A549 (cell line): ENCODE data around the gene RGL1. TPM values are rescaled to one million over a fixed set of nuclear protein-coding genes. Genes with fewer than 3 reads are reported as not detected.
A peak's percentile ranks its signal among the peaks of the same experiment; 100 is the strongest.

Source experiments
- ATAC-seq, 2 experiments: fragments of 200-7000 bp in 1 of 2; fragments of >200 bp in 1 of 2; cut with Nextera tagmentation in 1 of 2; cut with Tn5 transposase in 1 of 2; 3 replicates each; pipeline versions ENCODE4 v1.8.0 to v1.9.1; 2018 to 2020; ENCODE audit warnings: mild to moderate bottlenecking in 1 of 2, moderate library complexity in 1 of 2
- CTCF ChIA-PET: fragments of 300-600 bp; sonication (Branson Sonifier 250); formaldehyde crosslinking; extraction: SDS; loops from one replicate; lab custom pipeline; 2021; ENCODE audit warnings: antibody characterized with exemption, inconsistent platforms; lab: Yijun Ruan, JAX
- POLR2A ChIA-PET: fragments of 350-600 bp; formaldehyde crosslinking; extraction: SDS; loops from one replicate; lab custom pipeline; 2021; ENCODE audit warnings: antibody characterized with exemption, inconsistent platforms; lab: Yijun Ruan, JAX
- DNase-seq, 2 experiments: peaks; one replicate each; pipeline versions ENCODE4 v3.0.0 to v3.0.0-alpha.2; 2011 to 2016; ENCODE audit warnings: low read depth in 1 of 2, low spot score in 1 of 2
- FAIRE-seq: peaks from 2 replicates; lab custom pipeline; 2011; peaks lifted over from hg19 to GRCh38; lab: Jason Lieb, UNC
- H3K27ac ChIP-seq, 2 experiments: fragments of >200 bp; sonication (Bioruptor Twin); formaldehyde crosslinking; 3 replicates each; pipeline ENCODE4 v1.5.1; 2016 to 2017
- H3K4me1 ChIP-seq: fragments of >200 bp; sonication (Bioruptor Twin); formaldehyde crosslinking; 3 replicates; pipeline ENCODE4 v1.6.1; 2016
- H3K4me2 ChIP-seq: fragments of >200 bp; sonication (Bioruptor Twin); formaldehyde crosslinking; 3 replicates; pipeline ENCODE4 v1.6.1; 2016
- H3K4me3 ChIP-seq: fragments of >200 bp; sonication (Bioruptor Twin); formaldehyde crosslinking; 3 replicates; pipeline ENCODE4 v1.5.1; 2016
- H3K9me3 ChIP-seq: fragments of >200 bp; sonication (Bioruptor Twin); formaldehyde crosslinking; 3 replicates; pipeline ENCODE4 v1.6.1; 2016
- BHLHE40 ChIP-seq: IDR thresholded peaks from 2 replicates; pipeline ENCODE4 v1.6.1; 2012; ENCODE audit warnings: low read depth, low read length, inconsistent platforms
- CEBPB ChIP-seq, 2 experiments: fragments of >200 bp in 1 of 2; sonication (Bioruptor Twin) in 1 of 2; formaldehyde crosslinking in 1 of 2; IDR thresholded peaks; 2 replicates each; pipeline ENCODE4 v1.6.1; 2012 to 2016
- FOSL2 ChIP-seq, 2 experiments: fragments of 450-650 bp in 1 of 2; fragments of >200 bp in 1 of 2; sonication (Bioruptor Twin) in 1 of 2; formaldehyde crosslinking; IDR thresholded peaks; 2 replicates each; pipeline versions ENCODE4 v1.5.0 to v1.6.1; 2016 to 2020; ENCODE audit warnings: mild to moderate bottlenecking in 1 of 2, moderate library complexity in 1 of 2
- KDM1A ChIP-seq: fragments of 200-600 bp; sonication (generic); IDR thresholded peaks from 2 replicates; pipeline ENCODE4 v1.6.1; 2016; ENCODE audit warnings: low read depth, mild to moderate bottlenecking
- RARB ChIP-seq: fragments of 250-450 bp; sonication (Bioruptor Pico); IDR thresholded peaks from 2 replicates; pipeline ENCODE4 v1.8.0; 2021; ENCODE audit warnings: mild to moderate bottlenecking, moderate library complexity
- REST ChIP-seq: fragments of 200-600 bp; sonication (generic); IDR thresholded peaks from 2 replicates; pipeline ENCODE4 v1.6.1; 2016; ENCODE audit warnings: antibody characterized with exemption, mild to moderate bottlenecking, moderate library complexity
- TP53 ChIP-seq: fragments of 250-450 bp; sonication (Bioruptor Pico); IDR thresholded peaks from 2 replicates; pipeline ENCODE4 v1.5.0; 2021; ENCODE audit warnings: mild to moderate bottlenecking, moderate library complexity
- ZNF302 ChIP-seq: fragments of 250-450 bp; sonication (Bioruptor Pico); IDR thresholded peaks from 2 replicates; pipeline ENCODE4 v1.9.0; 2021; ENCODE audit warnings: inconsistent platforms, mild to moderate bottlenecking, moderate library complexity
- ZSCAN20 ChIP-seq: fragments of 250-450 bp; sonication (Bioruptor Pico); IDR thresholded peaks from 2 replicates; pipeline ENCODE4 v1.8.0; 2022; ENCODE audit warnings: mild to moderate bottlenecking, moderate library complexity
- WGBS: methylation state at CpG from one replicate; pipeline ENCODE4 v1.1.6; 2017; ENCODE audit errors: missing lambda C conversion rate; 5-methylcytosine and 5-hydroxymethylcytosine counted together
- polyA plus RNA-seq, 4 experiments: library from polyadenylated mRNA; depleted of rRNA in 3 of 4; stranded (reverse); fragments of >200 nt; fragmentation: RNase III in 1 of 4; extraction: RNeasy Plus Mini Kit Qiagen cat#74134 plus additional on column Dnase treatment in 1 of 4; gene quantifications; 2 replicates in 3 of 4; 3 replicates in 1 of 4; pipeline ENCODE4 v1.2.3, GENCODE V29; 2011 to 2017
- TF ChIP-seq, protein P1 (sequence below): IDR thresholded peaks from 2 replicates; pipeline ENCODE4 v1.6.1; 2012
- TF ChIP-seq, protein P2 (sequence below): fragments of >200 bp; sonication (Bioruptor Twin); formaldehyde crosslinking; IDR thresholded peaks from 3 replicates; pipeline ENCODE4 v1.5.1; 2016

Gene RGL1
- polyA plus RNA-seq, 2 of the 4 experiments (the other 2 are of a cell fraction), result 1.0 to 3.8 TPM

GRCh38 chr1:183881387-183882131, 76.6 kb downstream of the RGL1 start:
- Histone ChIP-seq H3K9me3 (no peaks in the 10 kb centered on the region), H3K4me2 (peak overlapping the region; percentile 59), H3K4me3 (no peak overlapping the region), H3K4me1 (peaks cover 15% of the 10 kb centered on the region), H3K27ac (peak overlapping the region; percentile 44 to 63; a peak in 5 of 6 replicates)
- FAIRE-seq (no peak), ATAC-seq (peak; percentile 75 to 90), DNase-seq (peak; percentile 13 to 39)
- 24% methylated on average over 4 of the region's 4 CpGs for WGBS
- ChIA-PET POLR2A (no interaction called here), CTCF (interaction anchor here (0.6 to 0.7 kb wide), 2 partner anchors 35 to 42 kb away, joined by 3 read pairs; no protein-coding TSS in a partner anchor)
- TF ChIP-seq, protein P1, sequence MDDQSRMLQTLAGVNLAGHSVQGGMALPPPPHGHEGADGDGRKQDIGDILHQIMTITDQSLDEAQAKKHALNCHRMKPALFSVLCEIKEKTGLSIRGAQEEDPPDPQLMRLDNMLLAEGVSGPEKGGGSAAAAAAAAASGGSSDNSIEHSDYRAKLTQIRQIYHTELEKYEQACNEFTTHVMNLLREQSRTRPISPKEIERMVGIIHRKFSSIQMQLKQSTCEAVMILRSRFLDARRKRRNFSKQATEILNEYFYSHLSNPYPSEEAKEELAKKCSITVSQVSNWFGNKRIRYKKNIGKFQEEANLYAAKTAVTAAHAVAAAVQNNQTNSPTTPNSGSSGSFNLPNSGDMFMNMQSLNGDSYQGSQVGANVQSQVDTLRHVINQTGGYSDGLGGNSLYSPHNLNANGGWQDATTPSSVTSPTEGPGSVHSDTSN, result no peak
- TF ChIP-seq RARB (CRISPR knock-in tag) (no peak), KDM1A (no peak), FOSL2 (IDR thresholded peaks at IDR 0.05) (no peak), FOSL2 (CRISPR knock-in tag; IDR thresholded peaks at IDR 0.05) (peak; percentile 30), REST (no peak), ZSCAN20 (CRISPR knock-in tag) (no peak), TP53 (CRISPR knock-in tag) (no peak), BHLHE40 (no peak), ZNF302 (CRISPR knock-in tag) (no peak), CEBPB (IDR thresholded peaks at IDR 0.05) (peak in 1 of 2 experiments; percentile 66; a peak in 2 of 4 replicates)
- TF ChIP-seq, protein P2, sequence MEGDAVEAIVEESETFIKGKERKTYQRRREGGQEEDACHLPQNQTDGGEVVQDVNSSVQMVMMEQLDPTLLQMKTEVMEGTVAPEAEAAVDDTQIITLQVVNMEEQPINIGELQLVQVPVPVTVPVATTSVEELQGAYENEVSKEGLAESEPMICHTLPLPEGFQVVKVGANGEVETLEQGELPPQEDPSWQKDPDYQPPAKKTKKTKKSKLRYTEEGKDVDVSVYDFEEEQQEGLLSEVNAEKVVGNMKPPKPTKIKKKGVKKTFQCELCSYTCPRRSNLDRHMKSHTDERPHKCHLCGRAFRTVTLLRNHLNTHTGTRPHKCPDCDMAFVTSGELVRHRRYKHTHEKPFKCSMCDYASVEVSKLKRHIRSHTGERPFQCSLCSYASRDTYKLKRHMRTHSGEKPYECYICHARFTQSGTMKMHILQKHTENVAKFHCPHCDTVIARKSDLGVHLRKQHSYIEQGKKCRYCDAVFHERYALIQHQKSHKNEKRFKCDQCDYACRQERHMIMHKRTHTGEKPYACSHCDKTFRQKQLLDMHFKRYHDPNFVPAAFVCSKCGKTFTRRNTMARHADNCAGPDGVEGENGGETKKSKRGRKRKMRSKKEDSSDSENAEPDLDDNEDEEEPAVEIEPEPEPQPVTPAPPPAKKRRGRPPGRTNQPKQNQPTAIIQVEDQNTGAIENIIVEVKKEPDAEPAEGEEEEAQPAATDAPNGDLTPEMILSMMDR, result no peak

DNA sequence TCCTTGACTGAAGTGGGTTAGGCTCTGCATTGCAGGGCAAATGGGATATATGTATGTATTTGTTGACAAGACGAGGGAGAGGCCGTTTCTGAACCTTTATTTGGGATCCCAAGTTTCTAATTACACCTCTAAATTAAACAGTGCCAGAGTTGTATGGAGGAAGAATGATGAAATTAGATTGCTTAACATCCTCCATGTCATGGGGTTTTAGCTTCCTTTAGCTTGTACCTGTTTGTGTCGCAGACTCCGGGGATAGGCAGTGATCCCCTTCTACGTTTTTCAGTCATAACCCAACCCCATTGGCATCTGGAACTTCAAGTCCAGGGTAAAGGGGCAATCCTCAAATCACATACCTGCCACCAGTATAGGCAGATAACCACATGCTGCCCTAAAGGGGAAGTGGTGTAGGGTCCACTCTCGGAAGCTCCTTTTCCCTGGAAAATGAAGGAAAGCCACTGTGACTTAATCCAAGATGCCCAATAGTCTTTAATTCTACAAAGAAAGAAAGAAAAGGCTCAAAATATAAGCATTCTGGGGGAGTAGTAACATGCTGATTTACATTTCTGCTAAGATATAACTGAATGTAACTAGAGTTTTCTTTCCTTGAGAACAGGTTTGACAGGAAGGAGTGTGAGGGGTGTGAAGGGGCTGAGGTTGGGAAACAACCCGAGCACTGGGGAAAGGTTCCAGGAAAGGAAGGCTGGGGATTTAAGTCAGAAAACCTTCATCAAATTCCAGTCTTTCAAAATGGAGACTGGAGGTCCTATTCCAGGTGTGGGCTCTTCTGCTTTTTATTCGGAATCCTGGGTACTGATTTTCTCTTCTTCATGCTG, 77.6 kb downstream of the RGL1 start:
- no peaks in the 10 kb centered on the region for H3K9me3 ChIP-seq
- no peak for FAIRE-seq
- TF ChIP-seq CEBPB (IDR thresholded peaks at IDR 0.05), result no peak
- TF ChIP-seq, protein P1, result no peak
- H3K4me1 ChIP-seq, result peaks cover 15% of the 10 kb centered on the region
- peak overlapping the region; percentile 44 to 63; a peak in 4 of 6 replicates for H3K27ac ChIP-seq
- ChIA-PET CTCF (interaction anchor here (0.7 kb wide), 1 partner anchor 34 kb away, joined by 3 read pairs; no protein-coding TSS in a partner anchor), POLR2A (no interaction called here)
- no peak for ATAC-seq
- no peak for DNase-seq
- 69% methylated on average over 8 of the region's 8 CpGs for WGBS
- H3K4me2 ChIP-seq, result peak overlapping the region; percentile 59
- no peak overlapping the region for H3K4me3 ChIP-seq
